H1 (cell line): ENCODE results near the gene POLR3GL. TPM values are rescaled to one million over a fixed set of nuclear protein-coding genes. Genes with fewer than 3 reads are reported as not detected.

ENCODE experiments used
- USF2 ChIP-seq: IDR thresholded peaks from 2 replicates; pipeline ENCODE4 v1.6.1; 2011; ENCODE audit warnings: low read length, improper control_type of control experiment
- polyA plus RNA-seq, 7 experiments: library from polyadenylated mRNA; depleted of rRNA in 3 of 7; stranded (reverse) in 5 of 7; unstranded in 2 of 7; fragments of >200 nt in 5 of 7; fragments of 200-250 nt in 2 of 7; gene quantifications; 1 replicate in 5 of 7; 2 replicates in 1 of 7; 4 replicates in 1 of 7; pipeline versions ENCODE4 v1.2.1 to v1.2.3, GENCODE V29; 2011 to 2013; ENCODE audit warnings: missing spikeins in 2 of 7, mixed read lengths in 2 of 7
- total RNA-seq: library from RNA; stranded (reverse); fragmentation: NEBNext Ultra II Directional; extraction: Animal tissue kit (Norgen Biotek cat#: 25700); gene quantifications from 2 replicates; pipeline ENCODE4 v1.2.1, GENCODE V29; 2021

Gene POLR3GL
- total and polyA plus RNA-seq, 2 of the 8 experiments (the other 6 are each of a cell fraction or from before 2014, with no cell fraction given): 3.1 to 3.9 TPM

- no peak for TF ChIP-seq USF2
- TF ChIP-seq, all 59 proteins: peak for 0
These were observed 10.6 kb upstream of the POLR3GL start (continued) for GRCh38 chr1:145953861-145954260.
